NT2/D1 (cell line): ENCODE data around the gene TSPAN16.

ENCODE experiments used
- SUZ12 ChIP-seq: IDR thresholded peaks from 2 replicates; pipeline ENCODE4 v1.6.1; 2011; ENCODE audit not compliant: insufficient read length, insufficient read depth; ENCODE audit errors: extremely low read depth
- YY1 ChIP-seq: IDR thresholded peaks from 2 replicates; pipeline ENCODE4 v1.6.1; 2011; ENCODE audit not compliant: insufficient read length, insufficient read depth

DNA sequence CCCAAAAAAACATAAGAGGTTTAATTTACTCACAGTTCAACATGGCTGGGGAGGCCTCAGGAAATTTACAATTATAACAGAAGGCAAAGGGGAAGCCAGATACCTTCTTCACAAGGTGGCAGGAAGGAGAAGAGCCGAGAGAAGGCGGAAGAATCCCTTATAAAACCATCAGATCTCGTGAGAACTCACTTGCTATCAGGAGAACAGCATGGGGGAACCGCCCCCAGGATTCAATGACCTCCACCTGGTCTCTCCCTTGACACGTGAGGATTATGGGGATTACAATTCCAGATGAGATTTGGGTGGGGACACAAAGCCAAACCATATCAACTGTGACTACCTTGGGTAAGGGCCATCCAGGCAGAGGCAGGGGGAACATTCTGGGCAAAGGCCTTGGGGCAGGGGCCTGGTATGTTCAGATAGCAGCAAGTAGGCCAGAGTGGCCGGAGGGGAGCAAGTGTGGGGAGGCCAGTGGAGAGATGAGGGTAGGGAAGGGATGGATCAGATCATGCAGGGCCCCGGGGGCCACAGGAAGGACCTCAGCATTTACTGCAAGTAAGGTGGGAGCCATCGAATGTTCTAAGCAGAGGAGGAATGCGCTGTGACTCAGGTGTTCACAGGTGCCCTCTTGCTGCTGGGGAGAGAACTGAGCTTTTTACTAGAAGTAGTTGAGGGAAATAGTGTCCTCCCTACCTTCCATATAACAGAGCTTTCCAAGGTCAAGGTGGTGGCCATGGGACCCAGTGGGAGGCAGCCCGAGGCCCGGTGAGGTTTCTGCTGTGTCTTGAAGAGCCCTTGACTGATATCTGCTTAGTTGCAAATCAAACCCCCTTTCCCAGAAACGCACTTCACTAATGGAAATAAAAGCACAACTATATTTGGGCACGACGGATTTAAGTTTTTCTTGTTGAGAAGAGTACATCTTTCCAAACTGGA lies 25.5 kb downstream of the TSPAN16 start:
- TF ChIP-seq SUZ12 (no peak), YY1 (no peak)
